Transverse colon (tissue), 4 donors: ENCODE data around the gene PYROXD2.

Source experiments
- POLR2A ChIP-seq: fragments of 450-650 bp; IDR thresholded peaks from one replicate; pipeline ENCODE4 v1.6.1; 2016; ENCODE audit warnings: antibody characterized with exemption, mild to moderate bottlenecking, moderate library complexity
- POLR2AphosphoS5 ChIP-seq, 3 donors: sonication (generic); formaldehyde crosslinking; IDR thresholded peaks; one replicate each; pipeline ENCODE4 v1.6.1; 2016; ENCODE audit warnings: antibody characterized with exemption in 3 of 3
- TF ChIP-seq, protein P1 (sequence below), 5 experiments: fragments of 200-600 bp in 3 of 5; fragments of 450-650 bp in 2 of 5; sonication (generic) in 3 of 5; IDR thresholded peaks; 1 replicate in 2 of 5; 2 replicates in 3 of 5; pipeline ENCODE4 v1.5.1; 2016 to 2017; ENCODE audit warnings: antibody characterized with exemption in 5 of 5, inconsistent platforms in 3 of 5, mild to moderate bottlenecking in 2 of 5, moderate library complexity in 1 of 5

DNA sequence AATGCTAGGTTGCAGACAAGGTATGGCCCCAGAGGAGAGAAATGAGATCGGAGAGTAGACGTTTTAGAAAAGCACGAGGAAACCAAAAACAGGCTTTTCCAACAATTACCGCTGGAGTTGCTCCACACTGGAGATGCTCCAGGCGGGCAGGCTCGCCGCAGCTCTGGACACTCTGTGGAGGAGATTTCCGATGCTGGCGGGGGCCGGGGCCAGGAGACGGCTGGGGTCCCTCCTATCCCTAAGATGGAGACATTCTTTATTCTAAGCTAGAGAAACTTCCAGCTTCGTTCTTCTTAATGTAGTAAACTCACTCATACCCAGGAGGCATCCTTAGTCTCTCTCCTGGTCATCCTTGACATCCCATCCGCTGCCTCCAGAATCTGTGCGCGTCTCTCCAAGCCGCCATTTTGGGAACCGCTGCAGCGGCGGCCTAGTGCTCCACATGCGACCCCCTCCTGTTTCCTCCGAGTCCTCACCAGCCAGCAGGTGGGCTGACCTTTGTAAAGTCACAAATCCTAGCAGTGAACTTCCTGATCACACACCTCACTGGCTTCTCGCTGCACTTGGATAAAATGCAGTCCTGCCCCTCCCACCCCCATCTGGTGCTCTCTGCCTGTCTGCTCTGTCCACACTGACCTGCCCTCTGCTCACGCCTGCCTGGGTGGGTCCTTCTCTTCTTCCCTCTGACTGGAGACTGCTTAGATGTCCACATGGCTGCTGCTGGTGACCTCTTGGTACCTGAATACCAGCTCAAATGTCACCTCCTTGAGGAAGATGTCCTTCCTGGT, 11.9 kb downstream of the PYROXD2 start:
- TF ChIP-seq, protein P1, sequence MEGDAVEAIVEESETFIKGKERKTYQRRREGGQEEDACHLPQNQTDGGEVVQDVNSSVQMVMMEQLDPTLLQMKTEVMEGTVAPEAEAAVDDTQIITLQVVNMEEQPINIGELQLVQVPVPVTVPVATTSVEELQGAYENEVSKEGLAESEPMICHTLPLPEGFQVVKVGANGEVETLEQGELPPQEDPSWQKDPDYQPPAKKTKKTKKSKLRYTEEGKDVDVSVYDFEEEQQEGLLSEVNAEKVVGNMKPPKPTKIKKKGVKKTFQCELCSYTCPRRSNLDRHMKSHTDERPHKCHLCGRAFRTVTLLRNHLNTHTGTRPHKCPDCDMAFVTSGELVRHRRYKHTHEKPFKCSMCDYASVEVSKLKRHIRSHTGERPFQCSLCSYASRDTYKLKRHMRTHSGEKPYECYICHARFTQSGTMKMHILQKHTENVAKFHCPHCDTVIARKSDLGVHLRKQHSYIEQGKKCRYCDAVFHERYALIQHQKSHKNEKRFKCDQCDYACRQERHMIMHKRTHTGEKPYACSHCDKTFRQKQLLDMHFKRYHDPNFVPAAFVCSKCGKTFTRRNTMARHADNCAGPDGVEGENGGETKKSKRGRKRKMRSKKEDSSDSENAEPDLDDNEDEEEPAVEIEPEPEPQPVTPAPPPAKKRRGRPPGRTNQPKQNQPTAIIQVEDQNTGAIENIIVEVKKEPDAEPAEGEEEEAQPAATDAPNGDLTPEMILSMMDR (IDR thresholded peaks at IDR 0.05) = no peak
- no peak for TF ChIP-seq POLR2A
- no peak for TF ChIP-seq POLR2AphosphoS5 (IDR thresholded peaks at IDR 0.05)
